Esophagus squamous epithelium (tissue), 4 donors: ENCODE data around the gene KRTAP19-7.

Experiments used
- CTCF ChIP-seq, 6 experiments: fragments of 450-650 bp in 4 of 6; fragments of 200-600 bp in 2 of 6; sonication (generic) in 2 of 6; IDR thresholded peaks; one replicate each; pipeline ENCODE4 v1.5.1; 2016 to 2019; ENCODE audit warnings: antibody characterized with exemption in 6 of 6, mild to moderate bottlenecking in 4 of 6, moderate library complexity in 4 of 6
- POLR2A ChIP-seq, 4 donors: fragments of 450-650 bp; IDR thresholded peaks; one replicate each; pipeline ENCODE4 v1.6.1; 2017; ENCODE audit warnings: antibody characterized with exemption in 4 of 4, mild to moderate bottlenecking in 4 of 4, moderate library complexity in 3 of 4

- no peak for TF ChIP-seq CTCF (IDR thresholded peaks at IDR 0.05)
- no peak for TF ChIP-seq POLR2A (IDR thresholded peaks at IDR 0.05)
These were observed 39.7 kb upstream of the KRTAP19-7 start, which contains the start of gene KRTAP22-1 for GRCh38 chr21:30600787-30601186.
